HG02970 (cell line): Measurements from ENCODE around the gene ZBED6.
"Not testable (repeated sequence)": the region's sequence is repeated elsewhere in the genome, so short reads cannot be mapped to it uniquely, and the experiment has no call there.

Source experiments
- ATAC-seq: cut with Tn5 transposase; IDR thresholded peaks from one replicate; pipeline ENCODE4 v1.9.1; 2021; ENCODE audit warnings: mild to moderate bottlenecking, moderate library complexity, moderate number of reproducible peaks; ENCODE audit not compliant: unreplicated experiment, low FRiP score

ZBED6 gene

GRCh38 chr1:203795441-203796235 lies at the start of gene ZBED6, which contains the start of gene ZC3H11A:
ZBED6 (plus strand) TSS chr1:203795623; CDS start chr1:203797523, 1,900 bp downstream.
ZC3H11A (plus strand) TSS chr1:203795623; CDS start chr1:203817071, 21,448 bp downstream.
- peak; percentile 93 for ATAC-seq

- ATAC-seq, result no peak
Measured at GRCh38 chr1:203746281-203746680, 49.1 kb upstream of the ZBED6 start.

GRCh38 chr1:203751051-203751450 lies 44.4 kb upstream of the ZBED6 start:
- ATAC-seq, result no peak

GRCh38 chr1:203751618-203752361 lies 43.6 kb upstream of the ZBED6 start:
- not testable (repeated sequence) for ATAC-seq

- ATAC-seq, result no peak
Measured at GRCh38 chr1:203754455-203754864, 41.0 kb upstream of the ZBED6 start.

- no peak for ATAC-seq
Measured at GRCh38 chr1:203756036-203756435, 39.4 kb upstream of the ZBED6 start.

- ATAC-seq, result not testable (repeated sequence)
Measured at GRCh38 chr1:203758749-203759148, 36.7 kb upstream of the ZBED6 start.

- ATAC-seq, result no peak
Measured at GRCh38 chr1:203760506-203760905, 34.9 kb upstream of the ZBED6 start.

- ATAC-seq, result not testable (repeated sequence)
Measured at GRCh38 chr1:203761958-203762357, 33.5 kb upstream of the ZBED6 start.

- ATAC-seq, result no peak
Measured at GRCh38 chr1:203763505-203763904, 31.9 kb upstream of the ZBED6 start.

- ATAC-seq, result no peak
Measured at GRCh38 chr1:203764105-203765028, 31.1 kb upstream of the ZBED6 start.

GRCh38 chr1:203765029-203765837 lies 30.2 kb upstream of the ZBED6 start, which contains the start of gene LAX1:
LAX1 (plus strand) TSS chr1:203765183; CDS start chr1:203765566, 383 bp downstream.
- ATAC-seq, result no peak

GRCh38 chr1:203768256-203768655 lies 27.2 kb upstream of the ZBED6 start:
- no peak for ATAC-seq

GRCh38 chr1:203769505-203770343 lies 25.7 kb upstream of the ZBED6 start:
- no peak for ATAC-seq

GRCh38 chr1:203771901-203772301 lies 23.5 kb upstream of the ZBED6 start:
- ATAC-seq, result no peak

- ATAC-seq, result no peak
Measured at GRCh38 chr1:203772836-203773235, 22.6 kb upstream of the ZBED6 start.

GRCh38 chr1:203776636-203777035 lies 18.8 kb upstream of the ZBED6 start:
- ATAC-seq, result no peak

GRCh38 chr1:203777596-203777995 lies 17.8 kb upstream of the ZBED6 start:
- no peak for ATAC-seq

GRCh38 chr1:203778146-203778545 lies 17.3 kb upstream of the ZBED6 start:
- ATAC-seq, result no peak
